Measurements from ENCODE around the gene CLPSL1.
A peak's percentile ranks its signal among the peaks of the same experiment; 100 is the strongest.

Gene CLPSL1

DNA sequence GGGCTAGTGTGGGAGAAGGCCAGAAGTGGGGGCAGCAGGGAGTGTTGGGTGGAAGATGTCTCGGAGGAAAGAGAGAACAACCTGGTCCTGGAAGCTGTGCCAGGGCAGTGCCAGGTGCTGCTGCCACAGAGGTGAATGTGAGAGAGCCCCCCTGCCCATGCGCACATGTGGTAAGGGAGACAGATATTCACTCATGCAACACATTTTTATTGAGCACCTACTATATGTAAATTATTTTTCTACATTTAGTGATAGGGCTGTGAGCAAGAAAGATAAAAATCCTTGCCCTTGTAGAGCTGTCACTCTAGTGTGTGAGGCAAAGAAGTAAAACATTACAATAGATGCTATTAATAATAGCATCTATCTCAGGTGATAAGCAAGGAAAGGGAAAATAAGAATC, 471 bp downstream of the CLPSL1 start:
- ChIA-PET CTCF (no interaction called here), POLR2A (ENCODE audit: low non-redundant PET) (no interaction called here)
- no peak overlapping the region for H3K27ac ChIP-seq
- TF ChIP-seq, protein P1, sequence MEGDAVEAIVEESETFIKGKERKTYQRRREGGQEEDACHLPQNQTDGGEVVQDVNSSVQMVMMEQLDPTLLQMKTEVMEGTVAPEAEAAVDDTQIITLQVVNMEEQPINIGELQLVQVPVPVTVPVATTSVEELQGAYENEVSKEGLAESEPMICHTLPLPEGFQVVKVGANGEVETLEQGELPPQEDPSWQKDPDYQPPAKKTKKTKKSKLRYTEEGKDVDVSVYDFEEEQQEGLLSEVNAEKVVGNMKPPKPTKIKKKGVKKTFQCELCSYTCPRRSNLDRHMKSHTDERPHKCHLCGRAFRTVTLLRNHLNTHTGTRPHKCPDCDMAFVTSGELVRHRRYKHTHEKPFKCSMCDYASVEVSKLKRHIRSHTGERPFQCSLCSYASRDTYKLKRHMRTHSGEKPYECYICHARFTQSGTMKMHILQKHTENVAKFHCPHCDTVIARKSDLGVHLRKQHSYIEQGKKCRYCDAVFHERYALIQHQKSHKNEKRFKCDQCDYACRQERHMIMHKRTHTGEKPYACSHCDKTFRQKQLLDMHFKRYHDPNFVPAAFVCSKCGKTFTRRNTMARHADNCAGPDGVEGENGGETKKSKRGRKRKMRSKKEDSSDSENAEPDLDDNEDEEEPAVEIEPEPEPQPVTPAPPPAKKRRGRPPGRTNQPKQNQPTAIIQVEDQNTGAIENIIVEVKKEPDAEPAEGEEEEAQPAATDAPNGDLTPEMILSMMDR (conservative IDR thresholded peaks at IDR 0.05; ENCODE audit: low read depth) = no peak
- DNase-seq (ENCODE audit: low spot score) = no peak

- POLR2A ChIA-PET (ENCODE audit: low non-redundant PET) = interaction anchor here (0.6 kb wide), 1 partner anchor 24 kb away, joined by 6 read pairs; no protein-coding TSS in a partner anchor
- TF ChIP-seq, protein P1 (conservative IDR thresholded peaks at IDR 0.05; ENCODE audit: low read depth) = no peak
- H3K27ac ChIP-seq = no peak overlapping the region
- peak; percentile 73 for DNase-seq (ENCODE audit: low spot score)
- CTCF ChIA-PET = no interaction called here
Measured at GRCh38 chr6:35782424-35782823, 1.6 kb downstream of the CLPSL1 start.

DNA sequence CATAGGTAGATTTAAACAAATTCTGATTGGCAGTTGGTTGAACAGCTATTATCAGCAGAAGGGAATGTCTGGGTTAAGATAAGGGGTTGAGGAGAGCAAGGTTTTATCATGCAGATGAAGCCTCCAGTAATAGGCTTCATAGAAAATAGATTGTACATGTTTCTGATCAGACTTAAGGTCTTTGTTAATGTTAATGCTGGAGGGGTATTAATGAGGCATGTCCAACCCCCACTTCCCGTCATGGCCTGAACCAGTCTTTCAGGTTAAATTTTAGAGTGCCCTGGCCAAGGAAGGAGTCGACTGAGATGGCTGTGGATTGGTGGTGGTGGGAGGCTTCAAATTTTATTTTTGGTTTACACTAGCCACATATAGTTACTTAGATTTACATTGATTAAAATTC, 3.4 kb downstream of the CLPSL1 start:
- CTCF ChIA-PET = no interaction called here
- no peak for DNase-seq (ENCODE audit: low spot score)
- POLR2A ChIA-PET (ENCODE audit: low non-redundant PET) = no interaction called here
- no peak overlapping the region for H3K27ac ChIP-seq
- TF ChIP-seq, protein P1 (conservative IDR thresholded peaks at IDR 0.05; ENCODE audit: low read depth) = no peak

- POLR2A ChIA-PET (ENCODE audit: low non-redundant PET) = no interaction called here
- DNase-seq (ENCODE audit: low spot score) = no peak
- TF ChIP-seq, protein P1 (conservative IDR thresholded peaks at IDR 0.05; ENCODE audit: low read depth) = no peak
- H3K27ac ChIP-seq = no peak overlapping the region
- CTCF ChIA-PET = no interaction called here
Measured at GRCh38 chr6:35786272-35786671, 5.5 kb downstream of the CLPSL1 start.

DNA sequence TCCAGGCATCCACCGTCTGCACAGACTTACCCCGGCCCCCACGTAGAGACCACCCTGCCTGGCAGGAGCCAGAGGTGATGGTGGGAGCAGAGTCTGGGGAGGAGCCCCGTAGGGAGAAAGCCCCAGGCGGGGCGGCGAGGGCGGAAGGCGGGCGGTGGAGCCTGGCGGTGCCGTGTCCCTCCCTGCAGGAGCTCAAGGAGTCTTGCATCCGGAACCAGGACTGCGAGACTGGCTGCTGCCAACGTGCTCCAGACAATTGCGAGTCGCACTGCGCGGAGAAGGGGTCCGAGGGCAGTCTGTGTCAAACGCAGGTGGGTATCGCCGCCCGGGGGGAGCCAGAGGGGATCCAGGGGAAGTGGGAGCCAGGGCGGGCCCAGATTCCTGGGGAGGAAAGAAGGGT, 6.0 kb downstream of the CLPSL1 start:
- no peak for DNase-seq (ENCODE audit: low spot score)
- no peak overlapping the region for H3K27ac ChIP-seq
- TF ChIP-seq, protein P1 (conservative IDR thresholded peaks at IDR 0.05; ENCODE audit: low read depth) = no peak
- ChIA-PET CTCF (no interaction called here), POLR2A (ENCODE audit: low non-redundant PET) (no interaction called here)

- ChIA-PET CTCF (interaction anchor here (0.5 kb wide), 1 partner anchor 9 kb away, joined by 3 read pairs; no protein-coding TSS in a partner anchor), POLR2A (ENCODE audit: low non-redundant PET) (no interaction called here)
- H3K27ac ChIP-seq = no peak overlapping the region
- DNase-seq (ENCODE audit: low spot score) = no peak
- TF ChIP-seq, protein P1 (conservative IDR thresholded peaks at IDR 0.05; ENCODE audit: low read depth) = no peak
Measured at GRCh38 chr6:35787266-35788218, 6.7 kb downstream of the CLPSL1 start.
